Sciatic nerve (tissue), 2 donors: ENCODE results near the gene ANK2. TPM values are rescaled to one million over a fixed set of nuclear protein-coding genes. Genes with fewer than 3 reads are reported as not detected.
"Not testable (repeated sequence)": the region's sequence is repeated elsewhere in the genome, so short reads cannot be mapped to it uniquely, and the experiment has no call there.

Source experiments
- ATAC-seq: fragments of 200-7000 bp; cut with Tn5 transposase; one replicate; pipeline ENCODE4 v1.9.1; 2020; ENCODE audit warnings: mild to moderate bottlenecking, moderate library complexity
- DNase-seq: peaks from one replicate; pipeline ENCODE4 v3.0.0-alpha.2; 2020; ENCODE audit warnings: low spot score
- intact Hi-C: fragments of 100-400 bp; cut with DNase I; formaldehyde crosslinking; loops from one replicate; pipeline ENCODE4 v1.14.2; 2022
- total RNA-seq: library from RNA; stranded (reverse); fragmentation: NEBNext Ultra II Directional; extraction: Animal tissue kit (Norgen Biotek cat#: 25700); gene quantifications from one replicate; pipeline ENCODE4 v1.2.1, GENCODE V29; 2021
- donor health status: DM: no; HTN: no; CAD: no.
- donor health status: DM: no; HTN: no; CAD: no.

ANK2 gene
- total RNA-seq, 1 donor from 2014 or later = 121 TPM

- DNase-seq = no peak
- ATAC-seq = peak; percentile 15
- intact Hi-C loops = no loop called here
Measured at GRCh38 chr4:113173126-113173792, 123.8 kb downstream of the ANK2 start.

GRCh38 chr4:113173793-113174264, 124.4 kb downstream of the ANK2 start:
- intact Hi-C loops = no loop called here
- no peak for DNase-seq
- peak; percentile 41 for ATAC-seq

GRCh38 chr4:113179091-113179490, 129.6 kb downstream of the ANK2 start:
- peak; percentile 85 for ATAC-seq
- intact Hi-C loops = no loop called here
- no peak for DNase-seq

- DNase-seq (no peak), ATAC-seq (peak; percentile 15)
- intact Hi-C loops = no loop called here
Measured at GRCh38 chr4:113179996-113180395, 130.5 kb downstream of the ANK2 start.

GRCh38 chr4:113181289-113182007, 132.0 kb downstream of the ANK2 start:
- no peak for DNase-seq
- intact Hi-C loops = no loop called here
- peak; percentile 21 for ATAC-seq

GRCh38 chr4:113183032-113183605, 133.7 kb downstream of the ANK2 start:
- DNase-seq = no peak
- intact Hi-C loops = no loop called here
- no peak for ATAC-seq

GRCh38 chr4:113186220-113186619, 136.8 kb downstream of the ANK2 start:
- intact Hi-C loops, DNase-seq, ATAC-seq: not testable (repeated sequence)

- ATAC-seq = peak; percentile 36
- no peak for DNase-seq
- intact Hi-C loops = no loop called here
Measured at GRCh38 chr4:113186913-113187312, 137.5 kb downstream of the ANK2 start.

GRCh38 chr4:113187358-113187757, 137.9 kb downstream of the ANK2 start:
- DNase-seq (no peak), ATAC-seq (no peak)
- intact Hi-C loops = no loop called here

GRCh38 chr4:113189546-113189945, 140.1 kb downstream of the ANK2 start:
- ATAC-seq (no peak), DNase-seq (no peak)
- intact Hi-C loops = no loop called here

- intact Hi-C loops = no loop called here
- no peak for DNase-seq
- no peak for ATAC-seq
Measured at GRCh38 chr4:113209153-113209552, 159.7 kb downstream of the ANK2 start.

- intact Hi-C loops = no loop called here
- ATAC-seq = no peak
- no peak for DNase-seq
Measured at GRCh38 chr4:113209652-113210320, 160.3 kb downstream of the ANK2 start.

GRCh38 chr4:113212613-113213012, 163.2 kb downstream of the ANK2 start:
- DNase-seq (no peak), ATAC-seq (no peak)
- intact Hi-C loops = no loop called here

GRCh38 chr4:113221990-113222389, 172.5 kb downstream of the ANK2 start:
- DNase-seq (no peak), ATAC-seq (no peak)
- intact Hi-C loops = no loop called here

- DNase-seq = no peak
- no peak for ATAC-seq
- intact Hi-C loops = no loop called here
Measured at GRCh38 chr4:113222471-113222870, 173.0 kb downstream of the ANK2 start.

GRCh38 chr4:113223001-113223400, 173.5 kb downstream of the ANK2 start:
- DNase-seq = no peak
- intact Hi-C loops = no loop called here
- ATAC-seq = no peak

GRCh38 chr4:113232194-113232593, 182.7 kb downstream of the ANK2 start:
- DNase-seq (no peak), ATAC-seq (no peak)
- intact Hi-C loops = no loop called here

GRCh38 chr4:113236916-113237315, 187.5 kb downstream of the ANK2 start:
- ATAC-seq (no peak), DNase-seq (no peak)
- intact Hi-C loops = no loop called here

GRCh38 chr4:113243312-113243711, 193.9 kb downstream of the ANK2 start:
- intact Hi-C loops = no loop called here

GRCh38 chr4:113244747-113245146, 195.3 kb downstream of the ANK2 start:
- intact Hi-C loops, DNase-seq, ATAC-seq: not testable (repeated sequence)

More at GRCh38 chr4:113243312-113243711, 193.9 kb downstream of the ANK2 start:
- no peak for ATAC-seq
- no peak for DNase-seq
